HEK293 (cell line): Measurements from ENCODE around the gene PTH2.

Experiments
- BCL11B ChIP-seq: fragments of 450-650 bp; formaldehyde crosslinking; IDR thresholded peaks from 2 replicates; pipeline ENCODE4 v1.5.1; 2016; ENCODE audit warnings: low read depth, missing biosample characterization, missing genetic modification characterization
- CTCF ChIP-seq: fragments of 450-650 bp; formaldehyde crosslinking; IDR thresholded peaks from 2 replicates; pipeline ENCODE4 v1.5.1; 2016; ENCODE audit warnings: missing biosample characterization, missing genetic modification characterization
- KLF9 ChIP-seq: fragments of 450-650 bp; formaldehyde crosslinking; IDR thresholded peaks from 2 replicates; pipeline ENCODE4 v1.5.1; 2016; ENCODE audit warnings: missing biosample characterization, missing genetic modification characterization, low read depth
- REPIN1 ChIP-seq: fragments of 450-650 bp; formaldehyde crosslinking; IDR thresholded peaks from 2 replicates; pipeline ENCODE4 v1.5.1; 2017; ENCODE audit warnings: missing biosample characterization, missing genetic modification characterization, low read depth
- TSHZ1 ChIP-seq: fragments of 450-650 bp; formaldehyde crosslinking; IDR thresholded peaks from 2 replicates; pipeline ENCODE4 v1.5.1; 2016; ENCODE audit warnings: missing biosample characterization, missing genetic modification characterization, borderline replicate concordance
- YY1 ChIP-seq: fragments of 450-650 bp; formaldehyde crosslinking; IDR thresholded peaks from 2 replicates; pipeline ENCODE4 v1.5.1; 2018; ENCODE audit warnings: missing biosample characterization, missing genetic modification characterization
- ZBTB10 ChIP-seq: fragments of 450-650 bp; formaldehyde crosslinking; IDR thresholded peaks from 2 replicates; pipeline ENCODE4 v1.5.1; 2016; ENCODE audit warnings: missing biosample characterization, missing genetic modification characterization
- ZBTB8A ChIP-seq: fragments of 450-650 bp; formaldehyde crosslinking; IDR thresholded peaks from 2 replicates; pipeline ENCODE4 v1.5.1; 2016; ENCODE audit warnings: missing biosample characterization, missing genetic modification characterization
- ZNF302 ChIP-seq: fragments of 450-650 bp; formaldehyde crosslinking; IDR thresholded peaks from 2 replicates; pipeline ENCODE4 v1.5.1; 2016; ENCODE audit warnings: missing biosample characterization, missing genetic modification characterization, low read depth
- ZNF510 ChIP-seq: fragments of 450-650 bp; formaldehyde crosslinking; IDR thresholded peaks from 2 replicates; pipeline ENCODE4 v1.5.1; 2018; ENCODE audit warnings: mild to moderate bottlenecking, missing genetic modification characterization, missing biosample characterization; ENCODE audit not compliant: insufficient replicate concordance
- ZNF513 ChIP-seq: fragments of 450-650 bp; IDR thresholded peaks from 2 replicates; pipeline ENCODE4 v1.5.1; 2018; ENCODE audit warnings: missing biosample characterization, missing genetic modification characterization
- ZNF692 ChIP-seq: fragments of 450-650 bp; formaldehyde crosslinking; IDR thresholded peaks from 2 replicates; pipeline ENCODE4 v1.5.1; 2016; ENCODE audit warnings: missing biosample characterization, missing genetic modification characterization
- ZSCAN4 ChIP-seq: fragments of 450-650 bp; formaldehyde crosslinking; IDR thresholded peaks from 2 replicates; pipeline ENCODE4 v1.5.1; 2017; ENCODE audit warnings: missing biosample characterization, missing genetic modification characterization
- ZSCAN5A ChIP-seq: fragments of 450-650 bp; formaldehyde crosslinking; IDR thresholded peaks from 2 replicates; pipeline ENCODE4 v1.5.1; 2016; ENCODE audit warnings: missing biosample characterization, missing genetic modification characterization

- no peak for TF ChIP-seq ZNF510 (tag by site-specific recombination)
- TF ChIP-seq ZNF302, result no peak
- TF ChIP-seq ZSCAN5A (tag by site-specific recombination), result no peak
- no peak for TF ChIP-seq ZNF513 (tag by site-specific recombination)
- no peak for TF ChIP-seq CTCF (tag by site-specific recombination)
- no peak for TF ChIP-seq YY1
- no peak for TF ChIP-seq ZBTB10 (tag by site-specific recombination)
- no peak for TF ChIP-seq ZSCAN4 (tag by site-specific recombination)
- no peak for TF ChIP-seq KLF9 (tag by site-specific recombination)
- no peak for TF ChIP-seq REPIN1 (tag by site-specific recombination)
- TF ChIP-seq ZNF692 (tag by site-specific recombination), result no peak
- no peak for TF ChIP-seq TSHZ1 (tag by site-specific recombination)
- TF ChIP-seq ZBTB8A (tag by site-specific recombination), result no peak
- TF ChIP-seq BCL11B (tag by site-specific recombination), result no peak
Observed at GRCh38 chr19:49396738-49397505, 26.3 kb downstream of the PTH2 start.
